HG02623 (cell line): ENCODE data around the gene NUP35.
A peak's percentile ranks its signal among the peaks of the same experiment; 100 is the strongest.

Source experiments
- ATAC-seq: cut with Tn5 transposase; IDR thresholded peaks from one replicate; pipeline ENCODE4 v1.9.1; 2021; ENCODE audit warnings: moderate library complexity; ENCODE audit not compliant: unreplicated experiment

Gene NUP35, protein sequence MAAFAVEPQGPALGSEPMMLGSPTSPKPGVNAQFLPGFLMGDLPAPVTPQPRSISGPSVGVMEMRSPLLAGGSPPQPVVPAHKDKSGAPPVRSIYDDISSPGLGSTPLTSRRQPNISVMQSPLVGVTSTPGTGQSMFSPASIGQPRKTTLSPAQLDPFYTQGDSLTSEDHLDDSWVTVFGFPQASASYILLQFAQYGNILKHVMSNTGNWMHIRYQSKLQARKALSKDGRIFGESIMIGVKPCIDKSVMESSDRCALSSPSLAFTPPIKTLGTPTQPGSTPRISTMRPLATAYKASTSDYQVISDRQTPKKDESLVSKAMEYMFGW

DNA sequence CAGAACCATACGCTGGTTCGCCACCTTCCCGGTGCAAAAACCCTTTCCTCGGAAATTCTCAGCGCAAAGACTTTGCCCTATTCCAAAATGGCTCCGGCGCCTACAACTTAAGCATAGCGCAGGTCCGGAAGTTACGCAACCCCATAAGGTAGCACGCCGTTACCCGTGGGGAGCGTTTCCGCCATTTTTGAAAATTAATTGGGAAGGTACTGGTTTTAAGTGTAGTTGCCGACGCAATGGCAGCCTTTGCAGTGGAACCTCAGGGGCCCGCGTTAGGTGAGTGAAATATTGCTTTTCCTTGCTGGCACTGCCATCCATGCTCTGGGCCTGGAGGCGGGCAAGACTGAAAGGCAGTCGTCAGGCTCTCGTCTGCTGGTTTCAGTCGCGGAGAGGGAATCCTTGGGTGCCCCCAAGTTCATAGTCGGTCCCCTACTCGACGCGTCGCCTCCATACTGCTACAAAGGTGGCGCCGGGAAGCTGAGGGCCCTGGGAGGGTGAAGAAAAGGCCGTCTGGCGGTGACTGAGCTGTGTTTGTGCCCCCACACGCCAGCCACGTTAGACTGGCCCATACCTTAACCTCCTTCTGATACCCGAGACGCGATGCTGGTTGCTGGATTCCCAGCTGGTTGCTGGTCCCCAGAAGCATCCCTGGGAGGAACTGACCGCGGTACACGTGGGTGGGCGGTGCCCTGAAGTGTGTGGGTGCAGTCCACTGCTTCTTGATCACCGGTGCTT, at the start of gene NUP35:
TSS of gene NUP35 (plus strand) at position 222 of the 735 bp plus-strand sequence. CDS start at position 237, 15 bp downstream.
- peak; percentile 84 for ATAC-seq

- no peak for ATAC-seq
Observed at GRCh38 chr2:183078163-183078463, 46.1 kb upstream of the NUP35 start.

DNA sequence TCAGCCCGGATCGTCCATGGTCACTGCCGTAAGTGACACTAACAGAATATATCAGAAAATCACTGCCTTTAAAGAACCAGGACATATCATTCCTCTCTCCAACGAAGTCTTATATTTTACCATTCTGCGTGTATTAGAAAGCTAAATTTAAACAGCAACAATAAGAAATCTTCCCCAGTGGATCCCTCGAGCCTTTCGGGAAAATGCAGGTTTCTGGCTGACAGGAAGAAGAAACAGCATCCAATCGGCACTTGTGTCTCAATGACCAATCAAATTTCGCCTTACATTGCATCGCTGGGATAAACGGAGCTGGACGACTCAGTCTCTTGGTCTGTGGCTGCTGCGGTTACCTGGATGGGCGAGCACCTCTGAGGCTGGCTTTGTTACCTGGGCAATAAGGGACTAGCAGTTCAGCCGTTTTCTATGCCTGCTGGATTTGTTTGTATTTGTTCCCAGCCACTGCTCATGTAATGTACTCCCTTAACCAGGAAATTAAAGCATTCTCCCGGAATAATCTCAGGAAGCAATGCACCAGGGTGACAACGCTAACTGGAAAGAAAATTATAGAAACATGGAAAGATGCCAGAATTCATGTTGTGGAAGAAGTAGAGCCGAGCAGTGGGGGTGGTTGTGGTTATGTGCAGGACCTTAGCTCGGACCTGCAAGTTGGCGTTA, 45.6 kb upstream of the NUP35 start, which contains the start of gene DUSP19:
TSS of gene DUSP19 (plus strand) at position 284 of the 675 bp plus-strand sequence. CDS start at position 471, 187 bp downstream.
- peak; percentile 89 for ATAC-seq

GRCh38 chr2:183079139-183079775, 45.0 kb upstream of the NUP35 start:
- peak; percentile 11 for ATAC-seq

DNA sequence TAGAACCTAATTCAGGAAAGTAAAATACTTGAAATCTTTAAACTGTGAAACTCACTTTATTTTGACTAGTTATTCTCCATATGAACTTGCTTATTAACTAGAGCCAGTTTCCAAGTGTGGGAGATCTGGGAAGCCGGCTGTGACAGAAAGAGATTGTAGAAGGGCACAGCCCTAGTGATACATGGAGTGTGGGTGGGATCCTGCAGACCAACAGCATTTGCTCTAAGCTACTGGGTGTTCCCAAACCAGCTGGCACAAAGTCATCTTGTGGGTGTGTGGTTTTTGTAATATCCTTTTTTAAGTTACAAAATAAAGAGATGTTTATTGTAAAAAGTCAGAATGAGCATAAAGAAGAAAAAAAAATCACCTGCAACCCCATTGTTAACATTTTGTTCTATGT, 42.3 kb upstream of the NUP35 start:
- no peak for ATAC-seq

- ATAC-seq: no peak
Observed at GRCh38 chr2:183088061-183088460, 36.2 kb upstream of the NUP35 start.

DNA sequence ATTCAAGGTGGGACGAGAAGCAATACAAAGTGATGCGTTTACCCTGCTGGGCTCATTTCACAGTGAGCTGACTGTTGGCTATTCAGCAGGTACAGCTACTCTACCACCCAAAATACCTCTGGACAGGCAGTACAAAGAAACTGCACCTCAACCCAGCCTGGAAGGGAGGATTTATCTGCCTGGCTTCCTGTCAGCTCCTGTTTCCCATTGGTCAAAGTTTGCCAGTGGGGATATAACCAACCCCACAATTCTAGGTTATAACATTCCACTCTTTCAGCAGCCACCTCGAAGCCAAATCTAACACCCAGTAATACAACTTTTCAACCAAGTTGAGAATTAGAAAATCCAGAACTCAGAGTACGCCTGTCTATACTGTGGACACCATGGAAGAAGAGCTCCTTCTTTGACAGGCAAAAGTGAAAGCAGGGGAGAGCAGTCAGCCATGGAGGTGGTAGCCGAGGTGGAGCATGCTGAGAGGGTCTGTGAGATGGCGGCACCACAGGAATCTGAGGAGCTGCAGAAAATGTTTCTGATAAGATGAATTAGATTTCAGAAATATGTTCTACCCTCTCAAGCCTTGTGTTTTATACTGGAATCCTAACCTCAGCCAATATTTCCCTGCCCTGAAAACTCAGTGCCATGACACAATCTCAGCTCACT, 34.9 kb upstream of the NUP35 start:
- ATAC-seq: peak; percentile 45

- ATAC-seq: no peak
Observed at GRCh38 chr2:183091318-183091953, 32.8 kb upstream of the NUP35 start.

GRCh38 chr2:183091954-183092345, 32.3 kb upstream of the NUP35 start:
- ATAC-seq: no peak

DNA sequence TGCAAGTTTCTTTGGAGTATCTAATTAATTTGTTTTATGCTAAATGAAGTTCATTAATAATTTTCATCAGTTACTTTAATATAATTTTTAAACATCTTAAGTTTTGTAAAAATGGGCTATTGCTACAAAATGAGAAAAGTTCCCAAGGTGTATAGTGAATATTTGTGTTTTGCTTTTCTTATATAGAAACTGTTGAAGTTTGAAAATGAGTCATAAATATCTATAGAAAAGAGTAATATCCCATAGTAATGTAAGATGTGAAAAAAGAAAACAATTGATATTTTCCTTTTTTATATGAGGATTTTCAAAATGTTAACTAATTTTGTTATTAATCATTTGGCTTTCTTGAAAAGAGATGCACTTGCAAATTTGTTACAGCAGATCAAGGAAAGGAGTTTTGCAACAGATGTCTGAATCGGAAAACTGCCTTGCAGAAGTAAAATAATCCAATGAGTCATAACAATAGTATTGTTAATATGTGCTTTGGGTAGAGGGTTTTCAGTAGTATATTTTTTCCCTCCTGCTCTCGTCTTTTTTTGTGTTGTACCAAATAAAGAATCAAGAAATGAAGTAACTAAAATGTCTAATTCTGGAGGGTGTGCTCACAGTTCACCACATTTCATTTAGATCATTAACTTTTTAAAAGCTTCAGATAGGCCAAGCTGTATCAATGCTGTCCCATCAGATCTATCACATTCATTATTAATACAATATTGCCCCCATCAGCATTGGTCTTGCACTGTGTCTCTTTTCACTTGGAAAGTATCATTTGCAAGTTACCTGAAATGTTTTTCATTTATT, 30.2 kb upstream of the NUP35 start:
- peak; percentile 68 for ATAC-seq

GRCh38 chr2:183105402-183106134, 18.7 kb upstream of the NUP35 start:
- no peak for ATAC-seq

DNA sequence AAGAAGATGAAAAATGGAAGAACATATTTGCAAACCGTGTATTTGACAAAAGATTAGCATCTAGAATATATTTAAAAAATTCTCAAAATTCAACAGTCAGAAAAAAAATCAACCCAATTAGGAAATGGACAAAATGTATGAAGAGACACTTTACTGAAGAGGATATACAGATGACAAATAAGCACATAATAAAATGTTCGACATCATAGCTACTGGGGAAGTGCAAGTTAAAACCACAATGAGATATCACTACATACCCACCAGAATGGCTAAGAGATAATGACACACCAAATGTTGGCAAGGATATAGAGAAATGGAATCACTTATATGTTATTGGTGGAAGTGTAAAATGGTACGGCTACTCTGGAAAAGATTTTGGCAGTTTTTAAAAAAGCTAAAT, 11.7 kb upstream of the NUP35 start:
- no peak for ATAC-seq

DNA sequence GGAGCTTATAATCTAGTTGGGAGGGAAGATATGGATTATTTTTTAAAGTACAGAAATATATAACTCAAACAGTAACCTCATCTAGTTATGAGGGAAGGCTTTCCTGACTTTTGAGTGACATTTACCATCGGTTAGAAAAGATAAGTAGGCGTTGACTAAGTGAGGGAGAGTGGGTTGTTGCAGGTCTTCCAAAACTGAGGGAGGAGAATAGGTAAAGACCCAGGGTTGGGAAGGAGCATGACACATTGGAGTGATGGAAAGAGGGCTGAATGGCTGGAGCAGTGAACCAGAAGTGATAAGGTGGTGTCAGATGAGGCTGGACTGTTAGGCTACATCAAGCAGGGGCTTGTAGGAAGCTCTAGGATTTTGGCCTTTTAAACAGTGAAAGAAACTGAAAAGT, 10.6 kb upstream of the NUP35 start:
- ATAC-seq: no peak

DNA sequence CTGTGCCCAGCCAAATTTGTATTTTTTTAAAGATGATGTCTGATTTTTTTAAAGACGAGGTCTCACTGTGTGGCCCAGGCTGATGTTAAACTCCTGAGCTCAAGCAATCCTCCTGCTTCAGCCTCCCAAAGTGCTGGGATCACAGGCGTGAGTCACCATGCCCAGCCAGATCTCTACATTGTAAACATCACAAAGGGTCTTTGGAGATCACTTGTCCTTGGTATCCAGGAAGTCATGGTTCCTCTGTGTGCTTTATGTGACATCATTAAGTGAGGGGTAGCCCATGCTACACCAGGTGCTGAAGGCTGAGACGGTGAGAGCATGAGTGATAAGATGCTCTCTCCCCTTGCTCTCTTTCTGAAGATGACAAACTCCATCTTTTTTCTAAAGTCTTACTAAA, 7.0 kb upstream of the NUP35 start:
- ATAC-seq: no peak

DNA sequence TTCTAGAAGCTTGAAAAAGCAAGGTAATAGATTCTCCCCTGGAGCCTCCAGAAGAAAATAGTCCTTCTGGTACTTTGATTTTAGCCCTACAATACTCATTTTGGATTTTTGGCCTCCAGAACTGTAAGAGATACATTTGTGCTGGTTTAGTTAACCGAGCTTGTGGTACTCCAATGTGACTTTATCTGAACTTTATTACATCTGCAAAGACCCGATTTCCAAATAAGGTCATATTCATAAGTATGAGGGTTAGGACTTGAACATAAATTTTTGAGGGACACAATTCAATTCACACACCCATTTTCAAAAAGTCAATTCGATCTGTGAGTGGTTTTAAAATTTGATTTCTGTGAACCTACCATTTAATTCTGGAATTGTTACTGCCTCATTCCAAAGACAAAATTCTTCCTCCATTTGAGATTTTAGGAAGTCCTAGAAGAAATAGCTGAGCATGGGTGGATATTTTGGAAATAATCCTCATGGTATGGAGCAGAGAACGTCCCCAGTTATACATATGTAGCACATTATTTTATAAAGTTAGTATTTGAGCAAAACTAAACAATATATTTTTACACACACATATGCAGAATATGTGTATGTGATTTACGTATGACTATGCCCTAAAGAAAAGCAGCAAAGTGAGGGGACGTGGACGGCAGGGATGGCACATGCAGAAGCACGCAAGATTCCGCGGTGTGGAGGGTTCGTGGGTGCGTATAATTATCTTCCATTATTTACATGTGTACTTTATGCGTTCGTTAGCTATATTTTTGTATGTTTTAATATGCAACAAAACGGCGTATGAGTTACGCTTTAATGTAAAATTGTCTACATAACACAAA, 905 bp upstream of the NUP35 start:
- ATAC-seq: no peak

DNA sequence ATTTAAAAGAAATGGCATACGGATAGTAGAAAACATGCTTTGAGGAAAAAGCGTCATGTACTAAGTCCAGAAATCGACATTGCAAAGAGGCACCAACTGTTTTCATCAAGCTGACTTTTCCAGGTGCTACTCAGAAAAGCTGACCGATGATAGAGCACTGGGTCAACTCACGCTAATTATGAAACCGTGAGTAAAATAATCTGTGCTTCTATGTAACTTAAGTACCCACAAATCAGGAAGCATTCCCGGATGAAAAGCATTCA, 353 bp upstream of the NUP35 start:
- ATAC-seq: peak; percentile 33

- no peak for ATAC-seq
Observed at GRCh38 chr2:183124957-183125255, 663 bp downstream of the NUP35 start.

DNA sequence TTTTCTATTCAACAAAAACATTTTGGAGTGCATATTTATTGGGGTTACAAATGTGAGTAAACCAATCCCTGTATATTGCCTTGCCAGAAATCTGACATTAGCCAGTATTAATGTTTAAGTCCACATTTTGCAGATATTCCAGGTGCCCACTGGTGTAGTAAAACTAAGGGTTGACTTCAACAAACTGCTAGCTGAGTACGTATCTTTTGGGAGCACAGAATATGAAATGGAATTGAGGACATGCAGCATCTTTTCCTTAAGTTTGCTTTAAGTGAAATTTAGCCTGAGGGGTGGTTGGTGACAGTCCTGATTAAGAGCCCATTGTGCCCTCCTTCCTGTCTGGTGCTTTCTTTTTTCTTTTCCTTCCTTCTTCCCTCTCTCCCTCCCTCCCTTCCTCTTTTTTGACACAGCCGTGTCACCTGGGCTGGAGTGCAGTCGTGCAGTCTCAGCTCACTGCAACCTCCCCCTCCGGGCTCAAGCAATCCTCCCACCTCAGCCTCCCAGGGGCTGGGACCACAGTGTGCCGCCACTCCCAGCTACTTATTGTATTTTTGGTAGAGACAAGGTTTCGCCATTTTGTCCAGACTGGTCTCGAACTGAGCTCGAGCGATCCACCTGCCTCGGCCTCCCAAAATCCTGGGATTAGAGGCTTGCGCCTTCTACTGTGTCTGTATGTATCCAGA, 1.6 kb downstream of the NUP35 start:
- ATAC-seq: no peak
